ENCODE measurements around the gene DNM2. TPM values are rescaled to one million over a fixed set of nuclear protein-coding genes. Genes with fewer than 3 reads are reported as not detected.

The DNM2 gene
- total and polyA plus RNA-seq, 9 of the 15 experiments (the other 6 are each of a cell fraction or from before 2014, with no cell fraction given) = 2.2 to 161 (median 72.6) TPM

GRCh38 chr19:10812902-10813404 is 95.1 kb downstream of the DNM2 start (continued):
- TF ChIP-seq DEAF1 (CRISPR knock-in tag; IDR thresholded peaks at IDR 0.05) (no peak), ZNF740 (CRISPR knock-in tag; IDR thresholded peaks at IDR 0.05) (no peak), ZNF740 (tag; IDR thresholded peaks at IDR 0.05) (no peak), BMI1 (IDR thresholded peaks at IDR 0.05; ENCODE audit: low read length) (no peak), PPARD (CRISPR knock-in tag; IDR thresholded peaks at IDR 0.05) (no peak), ZSCAN29 (IDR thresholded peaks at IDR 0.05) (no peak), ARID3A (IDR thresholded peaks at IDR 0.05; ENCODE audit: borderline replicate concordance, low read depth, low read length) (no peak), ZBTB12 (CRISPR knock-in tag; IDR thresholded peaks at IDR 0.05) (peak; percentile 44; the same call in 1 of the 2 replicates), NR1H2 (CRISPR knock-in tag; IDR thresholded peaks at IDR 0.05) (no peak), E2F1 (CRISPR knock-in tag; IDR thresholded peaks at IDR 0.05) (no peak), KLF1 (tag; IDR thresholded peaks at IDR 0.05) (0 out of 2 replicates have a peak, but pooled peaks have one; percentile 15), HNRNPLL (IDR thresholded peaks at IDR 0.05; ENCODE audit: low read depth, low read length, poor library complexity, severe bottlenecking) (no peak), GABPA (tag; conservative IDR thresholded peaks at IDR 0.05; ENCODE audit: low read depth) (peak; percentile 81), TFAP4 (CRISPR knock-in tag; IDR thresholded peaks at IDR 0.05; ENCODE audit: borderline replicate concordance) (no peak), TCF7 (IDR thresholded peaks at IDR 0.05; ENCODE audit: borderline replicate concordance) (no peak), ZC3H11A (IDR thresholded peaks at IDR 0.05; ENCODE audit: low read depth, low read length) (no peak), ZFP91 (CRISPR knock-in tag; IDR thresholded peaks at IDR 0.05) (no peak), SMARCC2 (IDR thresholded peaks at IDR 0.05; ENCODE audit: low read depth) (no peak), POLR3G (IDR thresholded peaks at IDR 0.05; ENCODE audit: extremely low read depth, insufficient read length, insufficient replicate concordance) (no peak)
